ENCODE results near the gene SNX14.
A peak's percentile ranks its signal among the peaks of the same experiment; 100 is the strongest.

Gene SNX14

GRCh38 chr6:85496856-85497255, 96.8 kb downstream of the SNX14 start:
- no peak for DNase-seq

DNA sequence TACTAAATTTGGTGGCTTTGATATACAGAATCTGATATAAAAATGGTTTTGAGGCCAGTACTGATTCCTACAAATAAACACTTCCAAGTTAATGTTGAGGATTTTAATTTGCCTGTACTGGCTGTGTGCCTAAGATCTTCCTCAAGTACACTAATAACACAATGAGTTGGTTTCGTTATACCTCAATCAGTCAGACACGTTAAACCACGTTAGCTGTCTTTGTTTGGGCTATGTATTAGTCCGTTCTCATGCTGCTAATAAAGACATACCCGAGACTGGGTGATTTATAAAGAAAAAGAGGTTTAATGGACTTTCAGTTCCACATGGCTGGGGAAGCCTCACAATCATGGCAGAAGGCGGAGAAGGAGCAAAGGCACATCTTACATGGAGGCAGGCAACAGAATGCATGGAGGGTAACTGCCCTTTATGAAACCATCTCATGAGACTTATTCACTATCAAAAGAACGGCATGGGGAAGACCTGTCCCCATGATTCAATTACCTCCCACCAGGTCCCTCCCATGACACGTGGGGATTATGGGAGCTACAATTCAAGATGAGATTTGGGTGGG, 97.6 kb downstream of the SNX14 start:
- DNase-seq = no peak

- no peak for DNase-seq
Measured at GRCh38 chr6:85494547-85495536, 98.8 kb downstream of the SNX14 start.

DNA sequence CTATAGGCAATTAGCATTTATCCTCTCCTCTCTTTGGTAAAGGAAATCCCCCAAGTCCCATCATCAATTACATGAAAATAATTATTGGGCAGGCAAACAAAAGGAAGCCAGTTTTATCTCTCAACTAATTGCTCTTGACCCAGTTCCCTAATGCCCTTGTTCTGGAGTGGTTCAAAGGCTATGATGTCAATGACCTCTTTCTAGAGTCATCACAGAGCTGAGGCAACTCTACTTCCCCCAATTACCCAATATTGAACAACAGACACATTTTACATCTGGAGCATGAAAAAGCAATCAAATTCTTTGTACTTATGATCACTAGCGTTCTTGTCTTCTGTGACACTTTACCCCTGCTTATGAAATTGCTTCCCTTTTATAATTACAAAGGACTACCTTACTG, 100.3 kb downstream of the SNX14 start:
- DNase-seq = no peak

GRCh38 chr6:85490516-85491248, 103.0 kb downstream of the SNX14 start:
- no peak for DNase-seq

GRCh38 chr6:85484948-85485347, 108.7 kb downstream of the SNX14 start:
- no peak for DNase-seq

DNA sequence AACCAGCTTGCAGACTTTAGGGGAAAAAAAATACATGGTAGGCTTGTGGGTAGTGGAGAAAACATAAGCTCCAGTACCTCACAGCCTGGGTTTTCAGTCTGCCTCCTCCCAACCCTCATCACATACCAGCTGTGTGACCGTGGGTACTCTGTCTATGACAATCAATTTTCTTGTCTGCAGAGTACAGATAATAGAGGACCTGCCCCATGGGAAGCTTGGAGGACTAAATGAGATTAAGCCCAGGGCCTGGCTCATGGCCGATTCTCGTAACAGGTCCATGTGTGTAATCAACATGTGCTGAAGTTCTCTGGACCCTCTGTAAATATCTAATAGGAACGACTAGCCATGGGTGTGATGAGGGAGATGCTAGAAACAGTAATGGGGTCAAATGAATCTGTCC, 109.8 kb downstream of the SNX14 start:
- DNase-seq = no peak

GRCh38 chr6:85482905-85483700, 110.6 kb downstream of the SNX14 start:
- peak; percentile 75 for DNase-seq

DNA sequence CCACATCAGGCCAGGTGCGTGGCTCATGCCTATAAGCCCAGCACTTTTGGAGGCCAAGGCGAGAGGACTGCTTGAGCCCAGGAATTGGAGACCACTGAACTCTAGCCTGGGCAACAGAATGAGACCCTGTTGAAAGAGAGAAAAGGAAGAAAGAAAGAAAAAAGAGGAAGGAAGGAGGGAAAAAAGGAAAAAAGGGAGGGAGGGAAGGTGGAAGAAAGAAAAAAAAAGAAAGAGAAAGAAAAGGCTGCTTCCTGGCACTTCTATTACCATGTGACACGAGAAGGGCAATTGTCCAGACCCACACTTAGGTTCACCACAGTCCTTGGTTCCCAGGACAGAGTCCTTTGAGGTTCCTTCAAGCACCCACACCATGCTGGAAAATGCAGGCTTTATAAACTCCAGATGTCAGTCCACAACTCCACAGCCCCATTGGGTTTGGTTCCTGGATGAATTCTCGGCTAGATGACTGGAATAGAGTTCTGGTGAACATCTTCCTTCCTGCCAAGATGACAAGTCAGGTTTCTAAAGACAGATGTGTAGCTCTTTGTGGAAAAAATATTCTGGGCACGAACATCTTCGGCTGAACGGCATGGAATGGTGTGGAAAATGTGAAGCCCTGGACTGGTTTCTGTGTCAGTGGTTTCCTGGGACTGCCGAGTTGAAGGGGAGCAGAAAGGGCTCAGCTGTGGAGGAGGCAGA, 111.3 kb downstream of the SNX14 start:
- DNase-seq = no peak

- no peak for DNase-seq
Measured at GRCh38 chr6:85479208-85479607, 114.5 kb downstream of the SNX14 start.

- DNase-seq = no peak
Measured at GRCh38 chr6:85476532-85476931, 117.1 kb downstream of the SNX14 start.

DNA sequence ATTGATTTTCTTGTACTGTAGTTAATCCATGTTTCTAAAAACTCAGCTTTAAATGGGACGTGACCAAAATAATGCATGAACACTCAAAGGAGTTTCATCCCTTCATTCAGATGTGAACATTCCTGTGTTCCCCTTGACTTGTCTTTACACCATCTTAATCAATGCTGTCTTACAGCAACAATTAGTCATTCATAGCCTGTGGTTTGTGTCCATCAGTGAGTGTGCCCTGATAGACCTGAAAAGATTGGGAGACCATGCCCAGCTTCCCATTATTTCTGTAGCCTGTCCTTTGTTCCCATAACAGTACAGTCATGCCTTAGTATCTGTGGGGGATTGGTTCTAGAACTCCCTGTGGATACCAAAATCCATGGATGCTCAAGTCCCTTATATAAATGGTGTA, 119.9 kb downstream of the SNX14 start:
- DNase-seq = no peak

DNA sequence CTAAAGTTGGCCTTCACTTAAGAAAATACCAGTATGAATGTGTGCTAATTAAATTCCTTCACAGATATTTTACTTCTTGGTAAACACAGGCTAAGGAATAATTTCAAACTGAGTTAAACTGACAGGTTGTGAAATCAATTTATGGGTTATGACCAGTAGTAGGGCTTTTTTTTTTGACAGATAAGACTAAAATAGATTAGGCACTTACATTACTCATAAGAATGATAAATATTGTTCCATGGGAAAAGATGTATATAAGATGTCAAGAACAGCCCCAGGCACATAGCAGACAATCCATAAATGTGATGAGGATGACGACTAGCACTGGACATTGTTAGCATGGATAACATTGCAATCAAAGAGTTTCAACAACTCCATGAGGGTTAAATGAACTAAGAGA, 120.9 kb downstream of the SNX14 start:
- no peak for DNase-seq

DNA sequence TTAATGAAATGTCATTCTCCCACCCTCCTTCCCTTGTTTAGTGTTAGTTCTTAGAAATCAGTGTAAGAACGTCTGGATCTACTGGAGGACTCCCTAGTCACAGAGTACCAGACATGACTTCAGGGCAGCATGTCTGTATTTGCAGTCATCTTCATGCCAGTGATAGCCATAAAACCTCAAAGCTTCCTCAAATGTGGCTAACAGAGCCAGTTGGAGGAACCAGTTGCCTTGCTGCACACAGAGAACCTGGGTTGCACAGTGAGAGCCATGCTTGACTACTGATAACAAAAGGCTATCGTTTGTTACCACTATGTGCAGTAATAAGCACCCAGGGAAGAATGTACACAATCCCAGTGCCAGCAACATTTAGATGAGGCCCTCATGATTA, 123.6 kb downstream of the SNX14 start:
- DNase-seq = no peak

- DNase-seq = no peak
Measured at GRCh38 chr6:85469276-85470022, 124.2 kb downstream of the SNX14 start.

- no peak for DNase-seq
Measured at GRCh38 chr6:85468326-85468725, 125.3 kb downstream of the SNX14 start.

DNA sequence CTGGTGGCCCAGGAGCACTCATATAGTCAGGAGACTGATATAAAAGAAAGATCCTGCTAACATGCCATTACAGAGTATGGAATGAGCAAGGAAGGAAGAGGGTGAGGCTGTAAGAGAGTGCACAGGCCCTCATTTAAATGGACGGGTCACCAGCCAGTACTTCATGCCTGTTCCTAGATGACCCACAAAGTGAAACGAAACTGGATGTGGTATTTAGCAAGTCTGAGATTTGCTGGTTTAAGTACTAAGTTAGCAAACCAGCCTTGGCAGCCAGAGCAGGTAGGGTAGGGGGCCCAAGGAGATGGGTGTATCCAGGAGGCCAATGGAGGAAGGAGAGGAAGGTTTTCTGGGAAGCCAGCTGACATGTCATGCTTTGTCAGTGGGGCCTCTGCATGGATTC, 127.9 kb downstream of the SNX14 start:
- DNase-seq = no peak

DNA sequence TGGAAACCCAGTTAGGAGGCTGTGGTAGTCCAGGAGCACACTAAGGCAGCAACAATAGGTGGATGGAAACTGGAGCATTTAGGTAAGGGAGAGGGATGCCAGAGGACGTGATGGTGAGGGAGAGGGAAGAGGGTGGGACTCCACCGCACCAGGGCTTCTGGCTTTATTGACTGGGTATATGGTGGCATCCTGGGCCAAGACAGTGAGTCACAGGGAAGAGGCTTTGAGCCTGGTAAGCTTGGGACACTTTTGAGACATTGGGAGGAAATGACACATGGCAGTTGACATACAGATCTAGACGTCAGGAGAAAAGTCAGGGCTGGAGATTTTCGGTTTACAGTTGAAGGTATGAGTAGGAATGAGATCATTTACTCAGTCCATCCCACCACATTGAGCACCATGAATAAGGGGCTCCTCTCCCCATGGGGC, 128.9 kb downstream of the SNX14 start:
- no peak for DNase-seq

GRCh38 chr6:85464260-85464644, 129.4 kb downstream of the SNX14 start:
- no peak for DNase-seq

- no peak for DNase-seq
Measured at GRCh38 chr6:85463621-85464259, 129.9 kb downstream of the SNX14 start.

DNA sequence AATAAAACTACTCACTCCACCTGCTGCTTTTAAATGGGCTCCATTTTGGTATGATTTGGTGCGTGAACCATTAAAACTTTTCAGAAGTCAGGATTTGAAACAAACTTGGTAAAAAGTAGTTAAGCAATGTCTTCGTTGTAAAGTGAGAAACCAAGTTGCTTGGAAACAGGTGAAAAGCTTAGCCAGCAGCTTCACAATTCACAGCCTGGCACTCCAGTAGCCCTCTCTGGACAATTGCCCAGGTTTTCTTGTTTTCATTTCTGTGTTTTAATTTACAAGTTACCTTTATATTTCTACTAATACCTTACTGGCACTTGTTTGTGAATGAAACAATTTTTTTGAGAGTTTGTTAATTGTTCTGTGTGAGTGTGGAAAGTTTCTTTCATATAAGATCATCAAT, 131.0 kb downstream of the SNX14 start:
- DNase-seq = no peak

Measured in effector CD8-positive, alpha-beta T cell (primary cell).